ENCODE measurements around the gene EEF1AKMT4.
A peak's percentile ranks its signal among the peaks of the same experiment; 100 is the strongest.
"Not testable (repeated sequence)": the region's sequence is repeated elsewhere in the genome, so short reads cannot be mapped to it uniquely, and the experiment has no call there.

EEF1AKMT4 gene

DNA sequence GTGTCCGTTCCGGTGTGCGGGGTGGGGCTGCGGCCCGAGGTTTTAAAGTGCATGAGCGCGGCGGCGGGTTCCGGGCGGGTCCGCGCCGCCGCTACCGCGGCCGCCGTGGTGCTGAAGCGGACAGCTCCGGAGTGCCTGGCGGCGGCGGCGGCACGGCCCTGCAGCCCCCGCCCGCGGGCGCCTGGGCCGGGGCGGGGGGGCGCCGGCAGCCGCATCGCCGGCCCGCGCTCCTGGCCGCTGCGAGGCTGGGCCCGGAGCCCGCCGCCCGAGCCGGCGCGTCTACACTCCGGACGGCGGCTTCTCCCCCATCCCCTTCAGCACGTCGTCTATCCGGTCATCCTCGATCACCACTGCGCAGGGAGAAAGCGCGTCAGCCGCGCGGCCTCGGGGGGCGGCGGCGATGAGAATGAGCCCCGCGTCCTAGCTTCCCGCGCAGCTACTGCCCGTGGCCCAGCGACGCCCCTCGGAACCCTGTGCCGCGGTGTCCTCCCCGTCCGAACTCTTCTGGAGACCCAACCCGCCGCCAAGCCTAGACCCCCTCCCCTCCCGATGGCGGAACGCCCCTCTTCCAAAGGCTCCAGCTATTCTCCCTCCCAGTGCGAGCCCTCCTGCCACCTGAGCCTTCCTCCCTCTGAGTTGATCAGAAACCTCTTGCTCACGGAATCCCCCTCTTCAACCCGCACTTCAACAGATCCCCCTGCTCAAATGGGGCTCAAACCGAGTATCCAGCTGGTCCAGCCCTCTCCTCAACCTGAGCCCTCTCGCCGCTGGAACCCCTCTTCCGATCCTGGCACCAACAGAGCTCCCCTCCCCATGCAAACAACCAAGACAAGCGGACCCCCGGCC is 10.6 kb downstream of the EEF1AKMT4 start:
- no peak for DNase-seq (ENCODE audit: low read depth in 2 of 2)

GRCh38 chr3:184260724-184261269 is 11.3 kb downstream of the EEF1AKMT4 start:
- no peak for DNase-seq (ENCODE audit: low read depth in 2 of 2)

DNA sequence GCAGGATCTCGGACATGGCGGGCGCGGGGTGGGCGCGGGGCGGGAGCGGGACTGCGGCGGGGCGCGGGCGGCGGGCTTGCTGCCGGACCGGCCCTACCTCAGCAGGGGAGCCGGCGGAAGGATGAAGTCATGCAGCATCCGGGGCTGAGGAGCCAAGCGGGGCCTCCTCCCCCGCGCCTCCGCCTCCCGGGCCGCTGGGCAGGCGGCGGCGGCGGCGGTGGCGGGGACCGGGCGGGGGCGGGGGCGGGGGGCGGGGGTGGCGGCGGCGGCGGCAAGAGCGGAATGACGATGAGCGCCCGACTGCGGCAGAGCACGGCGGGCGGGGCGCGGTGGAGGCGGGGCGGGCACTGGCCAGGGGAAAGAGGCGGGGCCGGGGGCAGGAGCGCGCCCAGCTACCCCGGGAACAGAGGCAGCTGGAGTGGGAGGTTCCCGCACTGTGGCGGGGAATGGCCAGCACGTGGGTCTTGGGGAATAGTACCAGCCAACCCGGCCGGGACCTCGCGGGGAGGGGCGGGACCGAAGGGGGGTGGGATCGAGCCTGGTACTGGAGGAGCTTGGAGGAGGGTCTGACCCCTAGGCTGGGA is 11.9 kb downstream of the EEF1AKMT4 start, which contains the start of gene CAMK2N2:
CAMK2N2 (minus strand) TSS at position 284 of the 584 bp plus-strand sequence; CDS start at position 16, 268 bp downstream.
- DNase-seq (ENCODE audit: low read depth in 2 of 2), result no peak

- DNase-seq (ENCODE audit: low read depth in 2 of 2), result no peak
Measured at GRCh38 chr3:184261854-184262763, 12.6 kb downstream of the EEF1AKMT4 start.

GRCh38 chr3:184262764-184263179 is 13.3 kb downstream of the EEF1AKMT4 start:
- DNase-seq (ENCODE audit: low read depth in 2 of 2), result no peak

- not testable (repeated sequence) for DNase-seq (ENCODE audit: low read depth in 2 of 2)
Measured at GRCh38 chr3:184267249-184267648, 17.8 kb downstream of the EEF1AKMT4 start.

DNA sequence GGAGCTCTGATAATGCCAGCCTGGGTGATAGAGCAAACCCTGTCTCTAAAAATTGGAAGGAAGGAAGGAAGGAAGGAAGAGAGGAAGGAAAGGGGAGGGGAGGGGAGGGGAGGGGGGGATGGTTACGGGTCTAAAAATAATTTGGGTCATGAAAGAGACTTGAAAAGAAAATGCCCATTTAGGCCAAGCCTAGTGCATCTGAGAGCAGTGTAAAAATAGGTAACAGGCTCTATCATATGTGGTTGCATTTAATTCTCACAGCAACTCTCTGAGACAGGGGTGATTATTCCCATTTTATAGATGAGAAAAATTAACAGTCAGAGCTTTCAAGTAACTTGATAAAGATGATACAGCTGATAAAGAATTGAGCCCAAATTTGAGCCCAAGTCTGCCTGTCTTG is 22.8 kb downstream of the EEF1AKMT4 start:
- no peak for DNase-seq (ENCODE audit: low read depth in 2 of 2)

DNA sequence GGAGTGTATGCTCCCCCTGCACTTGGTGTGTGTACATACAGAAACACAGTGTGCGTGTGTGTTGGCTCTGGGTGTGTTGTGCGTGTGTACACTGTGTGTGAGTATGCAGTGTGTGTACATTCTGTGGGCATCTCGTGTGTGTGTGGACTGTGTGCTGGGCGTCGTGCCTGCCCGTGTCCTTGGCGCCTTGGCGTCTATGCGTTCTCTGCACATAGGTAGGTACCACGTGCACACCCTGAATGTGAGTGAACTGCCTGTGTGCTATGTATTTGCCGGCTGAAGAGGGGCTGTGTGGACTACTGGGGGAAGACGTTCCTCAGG is 25.9 kb downstream of the EEF1AKMT4 start:
- no peak for DNase-seq (ENCODE audit: low read depth in 2 of 2)

DNA sequence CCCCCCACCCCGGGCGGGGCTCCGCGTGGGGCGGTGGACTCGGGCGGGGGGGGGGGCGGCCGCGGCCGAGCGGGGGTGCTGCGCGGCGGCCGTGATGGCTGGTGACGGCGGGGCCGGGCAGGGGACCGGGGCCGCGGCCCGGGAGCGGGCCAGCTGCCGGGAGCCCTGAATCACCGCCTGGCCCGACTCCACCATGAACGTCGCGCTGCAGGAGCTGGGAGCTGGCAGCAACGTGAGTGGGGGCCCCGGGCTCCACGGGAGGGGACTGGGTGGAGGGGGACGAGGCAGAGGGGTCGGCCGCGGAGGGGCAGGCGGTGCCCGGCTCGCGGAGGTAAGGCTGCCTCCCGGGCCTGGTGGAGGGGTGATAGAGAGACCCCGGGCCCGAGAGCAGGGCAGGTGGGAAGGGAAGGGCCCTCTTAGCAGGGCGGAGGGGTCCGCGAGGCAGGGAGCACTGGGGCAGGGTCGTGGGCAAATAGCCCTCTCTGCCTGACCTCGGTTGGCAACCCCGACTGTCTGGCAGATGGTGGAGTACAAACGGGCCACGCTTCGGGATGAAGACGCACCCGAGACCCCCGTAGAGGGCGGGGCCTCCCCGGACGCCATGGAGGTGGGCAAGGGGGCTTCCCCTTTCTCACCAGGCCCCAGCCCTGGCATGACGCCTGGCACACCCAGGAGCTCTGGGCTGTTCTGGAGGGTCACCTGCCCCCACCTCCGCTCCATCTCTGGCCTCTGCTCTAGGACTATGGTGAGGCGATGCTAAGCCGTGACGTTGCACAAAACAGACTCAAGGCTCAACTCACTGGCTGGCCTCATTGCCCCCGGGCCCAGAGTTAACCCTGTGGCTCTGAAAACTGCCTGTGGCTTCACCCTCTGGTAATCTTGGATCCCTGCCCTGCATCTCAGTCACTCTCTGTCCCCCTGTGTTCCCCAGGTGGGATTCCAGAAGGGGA is 26.8 kb downstream of the EEF1AKMT4 start, which contains the start of gene ECE2:
ECE2 (plus strand) TSS at position 62 of the 950 bp plus-strand sequence; CDS start at position 194, 132 bp downstream.
- no peak for DNase-seq (ENCODE audit: low read depth in 2 of 2)

DNA sequence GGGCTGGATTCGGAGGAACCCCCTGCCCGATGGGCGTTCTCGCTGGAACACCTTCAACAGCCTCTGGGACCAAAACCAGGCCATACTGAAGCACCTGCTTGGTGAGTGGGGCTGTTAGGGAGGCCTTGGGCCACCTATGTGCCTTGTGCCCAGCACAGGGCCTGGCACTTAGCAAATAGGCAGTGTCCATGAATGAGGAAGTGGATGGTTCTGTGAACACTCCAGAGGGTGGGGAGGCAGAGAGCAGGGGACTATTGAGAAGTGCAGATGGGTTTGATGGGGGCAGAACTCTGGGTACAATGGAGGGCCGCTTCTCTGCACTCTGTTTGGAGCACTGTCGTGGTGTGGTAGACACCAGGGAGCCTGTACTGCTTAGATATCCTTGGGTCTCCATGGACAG is 27.9 kb downstream of the EEF1AKMT4 start:
- DNase-seq (ENCODE audit: low read depth in 2 of 2), result no peak

DNA sequence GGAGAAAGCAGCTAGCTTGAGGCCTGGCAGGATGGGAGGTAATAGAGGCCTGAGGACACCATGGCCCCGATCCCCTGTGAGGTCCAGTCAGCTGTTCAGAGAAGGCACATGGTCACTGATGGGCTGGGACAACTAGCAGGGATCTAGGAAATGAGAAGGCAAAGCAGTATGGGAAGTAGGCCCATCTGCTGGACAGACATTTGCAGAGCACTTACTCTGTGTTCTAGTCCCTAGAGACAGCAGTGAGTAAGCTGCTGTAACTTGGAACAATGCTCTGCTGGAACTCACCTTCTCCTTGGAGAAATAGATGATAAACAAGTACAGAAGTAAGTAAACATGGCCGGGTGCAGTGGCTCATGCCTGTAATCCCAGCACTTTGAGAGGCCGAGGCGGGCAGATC is 33.5 kb downstream of the EEF1AKMT4 start:
- DNase-seq (ENCODE audit: low read depth in 2 of 2), result no peak

- no peak for DNase-seq (ENCODE audit: low read depth in 2 of 2)
Measured at GRCh38 chr3:184283681-184284080, 34.2 kb downstream of the EEF1AKMT4 start.

- no peak for DNase-seq (ENCODE audit: low read depth in 2 of 2)
Measured at GRCh38 chr3:184284696-184285095, 35.2 kb downstream of the EEF1AKMT4 start.

GRCh38 chr3:184289426-184289938 is 40.0 kb downstream of the EEF1AKMT4 start:
- peak; percentile 9 to 48 for DNase-seq (ENCODE audit: low read depth in 2 of 2)

GRCh38 chr3:184290331-184290730 is 40.9 kb downstream of the EEF1AKMT4 start:
- no peak for DNase-seq (ENCODE audit: low read depth in 2 of 2)

DNA sequence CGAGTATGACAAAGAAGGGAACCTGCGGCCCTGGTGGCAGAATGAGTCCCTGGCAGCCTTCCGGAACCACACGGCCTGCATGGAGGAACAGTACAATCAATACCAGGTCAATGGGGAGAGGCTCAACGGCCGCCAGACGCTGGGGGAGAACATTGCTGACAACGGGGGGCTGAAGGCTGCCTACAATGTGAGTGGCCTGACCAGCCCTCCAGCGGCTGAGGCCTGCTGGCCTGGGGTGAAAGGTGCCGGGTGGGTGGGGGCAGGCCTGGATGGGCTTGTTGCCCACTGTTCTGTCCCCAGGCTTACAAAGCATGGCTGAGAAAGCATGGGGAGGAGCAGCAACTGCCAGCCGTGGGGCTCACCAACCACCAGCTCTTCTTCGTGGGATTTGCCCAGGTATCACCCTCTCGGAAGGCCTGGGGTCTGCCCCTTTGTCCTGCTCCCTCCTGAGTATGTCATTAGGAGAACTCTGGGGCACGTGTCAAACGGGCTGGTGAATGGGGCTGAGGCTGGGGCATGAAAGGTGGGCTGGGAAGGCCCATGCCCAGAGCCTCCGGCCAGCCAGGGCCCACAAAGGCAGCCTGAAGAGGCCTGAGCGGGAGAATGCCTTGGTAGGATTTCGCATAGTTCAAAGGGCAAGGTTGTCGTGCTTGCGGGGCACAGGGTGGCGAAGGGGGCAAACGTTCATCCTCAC is 41.7 kb downstream of the EEF1AKMT4 start:
- no peak for DNase-seq (ENCODE audit: low read depth in 2 of 2)

- DNase-seq (ENCODE audit: low read depth in 2 of 2), result no peak
Measured at GRCh38 chr3:184291738-184292445, 42.4 kb downstream of the EEF1AKMT4 start.

GRCh38 chr3:184295771-184296170 is 46.3 kb downstream of the EEF1AKMT4 start:
- DNase-seq (ENCODE audit: low read depth in 2 of 2), result no peak

- DNase-seq (ENCODE audit: low read depth in 2 of 2), result no peak
Measured at GRCh38 chr3:184296616-184297015, 47.1 kb downstream of the EEF1AKMT4 start.

Measured in stimulated activated CD4-positive, alpha-beta T cell treated with anti-CD3 and anti-CD28 coated beads, Interleukin-1b, Interleukin-23, amount 100 ng/mL, for 1 hour (primary cell).